DMS 273 (cell line): ENCODE data around the gene MKRN2.

Experiments
- DNase-seq: peaks from one replicate; lab custom pipeline; 2025; ENCODE audit not compliant: unreplicated experiment; lab: John Stamatoyannopoulos, UW

MKRN2 gene

DNA sequence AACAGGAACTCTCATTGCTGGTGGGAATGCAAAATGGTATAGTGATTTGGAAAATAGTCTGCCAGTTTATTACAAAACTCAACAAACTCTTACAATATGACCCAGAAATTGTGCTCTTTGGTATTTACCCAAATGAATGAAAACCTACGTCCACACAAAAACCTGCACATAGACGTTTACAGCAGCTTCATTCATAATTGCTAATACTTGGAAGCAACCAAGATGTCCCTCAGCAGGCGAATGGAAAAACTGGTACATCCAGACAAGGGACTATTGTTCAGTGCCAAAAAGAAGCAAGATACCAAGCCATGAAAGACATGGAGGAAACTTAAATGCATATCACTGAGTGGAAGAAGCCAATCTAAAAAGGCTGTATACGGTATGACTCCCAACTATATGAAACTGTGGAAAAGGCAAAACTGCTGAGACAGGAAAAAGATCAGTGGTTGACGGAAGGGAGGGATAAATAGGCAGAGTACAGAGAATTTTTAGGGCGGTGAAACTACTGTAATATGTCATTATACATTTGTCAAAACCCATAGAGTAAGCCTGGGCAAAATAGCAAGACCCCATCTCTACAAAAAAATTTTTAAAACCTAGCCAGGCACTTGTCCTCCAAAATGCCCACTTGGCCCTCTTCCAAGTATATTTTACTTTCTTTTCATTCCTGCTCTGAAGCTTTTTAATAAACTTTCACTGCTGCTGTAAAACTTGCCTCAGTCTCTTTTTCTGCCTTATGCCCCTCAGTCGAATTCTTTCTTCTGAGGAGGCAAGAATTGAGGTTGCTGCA, 6.7 kb upstream of the MKRN2 start:
- no peak for DNase-seq

DNA sequence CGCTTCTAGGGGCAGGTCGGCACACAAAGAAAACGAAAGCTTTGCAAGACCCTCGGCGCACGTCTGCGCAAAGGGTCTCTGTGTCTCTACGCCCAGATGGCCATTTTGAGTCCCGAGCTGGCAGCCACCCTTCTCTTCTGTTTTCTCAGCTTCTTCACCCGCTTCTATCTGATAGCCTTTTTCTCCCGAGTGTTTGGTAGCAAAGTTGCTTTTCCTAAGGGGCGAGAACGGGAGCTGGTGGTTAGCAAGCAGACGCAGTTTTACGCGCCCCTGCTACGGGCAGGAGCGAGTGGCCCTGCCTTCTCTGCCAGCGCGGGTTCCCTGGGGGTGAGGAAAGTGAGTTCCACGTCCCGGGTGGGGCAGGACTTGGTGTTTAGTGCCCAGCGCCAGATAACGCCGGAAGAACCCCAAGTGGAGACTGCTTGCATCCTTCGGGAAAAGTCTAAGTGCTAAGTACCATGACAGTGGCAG, 2.9 kb upstream of the MKRN2 start:
- peak; percentile 78 for DNase-seq

DNA sequence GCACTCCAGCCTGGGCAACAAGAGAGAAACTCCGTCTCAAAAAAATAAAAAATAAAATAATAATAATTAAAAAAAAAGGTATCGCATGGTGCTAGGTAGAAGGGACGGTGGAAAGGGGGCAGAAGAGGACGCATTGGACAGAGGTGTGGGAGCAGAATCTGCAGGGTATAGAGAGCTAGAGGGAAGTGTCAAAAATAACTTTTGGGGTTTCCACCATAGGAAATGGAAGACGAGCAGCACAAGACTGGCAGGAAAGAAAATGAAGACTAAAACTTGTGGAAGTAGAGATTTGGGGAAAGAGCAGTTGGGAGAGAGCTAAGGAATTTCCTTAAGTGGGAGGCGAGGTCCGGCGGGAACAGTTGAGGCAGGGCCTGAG, 585 bp upstream of the MKRN2 start:
- no peak for DNase-seq

- DNase-seq, result peak; percentile 14
Observed at GRCh38 chr3:12557473-12558100, 700 bp downstream of the MKRN2 start.

DNA sequence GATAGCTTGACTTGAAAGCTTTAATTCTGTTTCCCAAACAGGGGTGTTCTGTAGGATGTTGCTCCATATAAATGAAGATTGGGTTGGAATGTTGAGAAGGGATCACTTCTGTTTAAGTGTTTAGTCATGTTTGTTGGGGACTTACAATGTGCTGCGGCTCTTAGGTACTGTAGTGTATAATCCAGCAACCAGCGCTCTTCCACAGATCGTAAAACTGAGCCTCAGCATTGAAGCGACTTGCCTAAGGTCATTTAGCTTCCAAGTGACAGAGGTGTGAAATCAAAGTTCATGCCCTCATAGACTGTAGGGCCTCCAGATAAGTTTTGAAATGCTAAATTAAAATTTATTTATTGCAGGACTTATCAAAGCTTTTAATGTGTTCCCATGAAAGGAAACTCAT, 1.8 kb downstream of the MKRN2 start:
- no peak for DNase-seq

DNA sequence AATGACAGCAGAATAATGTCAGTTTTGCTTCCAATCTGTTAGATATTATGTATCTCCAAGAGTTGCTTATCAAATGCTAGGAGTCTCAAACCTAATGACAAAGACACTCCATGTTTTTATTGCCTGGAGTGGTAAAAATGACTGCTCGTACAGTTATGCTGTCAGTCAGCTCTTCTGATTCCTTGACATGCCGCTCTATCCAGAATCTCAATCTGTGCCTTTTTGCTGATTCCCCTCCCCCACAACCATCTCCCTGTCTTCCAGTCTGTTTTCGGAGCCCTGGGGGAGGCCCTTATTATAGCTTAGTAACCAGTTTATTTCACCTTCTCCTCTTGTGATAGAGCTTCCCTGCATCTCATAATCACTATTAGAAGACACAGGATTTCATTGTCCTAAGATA, 2.6 kb downstream of the MKRN2 start:
- DNase-seq, result peak; percentile 28

GRCh38 chr3:12560505-12561190, 3.8 kb downstream of the MKRN2 start:
- DNase-seq, result no peak

- DNase-seq, result no peak
Observed at GRCh38 chr3:12561397-12561796, 4.5 kb downstream of the MKRN2 start.

GRCh38 chr3:12562451-12562850, 5.6 kb downstream of the MKRN2 start:
- DNase-seq, result no peak

GRCh38 chr3:12566976-12567375, 10.1 kb downstream of the MKRN2 start:
- DNase-seq, result no peak

- peak; percentile 34 for DNase-seq
Observed at GRCh38 chr3:12568747-12569146, 11.9 kb downstream of the MKRN2 start.

GRCh38 chr3:12569836-12570235, 12.9 kb downstream of the MKRN2 start:
- no peak for DNase-seq

DNA sequence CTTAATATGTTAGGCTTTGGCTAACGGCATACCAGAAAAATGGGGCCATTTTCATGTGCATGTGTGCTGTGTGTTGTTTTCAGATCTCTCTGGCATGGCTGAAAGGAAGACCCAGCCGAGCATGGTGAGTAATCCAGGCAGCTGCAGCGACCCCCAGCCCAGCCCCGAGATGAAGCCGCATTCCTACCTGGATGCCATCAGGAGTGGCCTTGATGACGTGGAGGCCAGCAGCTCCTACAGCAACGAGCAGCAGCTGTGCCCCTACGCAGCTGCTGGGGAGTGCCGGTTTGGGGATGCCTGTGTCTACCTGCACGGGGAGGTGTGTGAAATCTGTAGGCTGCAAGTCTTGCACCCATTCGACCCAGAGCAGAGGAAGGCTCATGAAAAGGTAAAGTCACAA, 15.1 kb downstream of the MKRN2 start:
- no peak for DNase-seq

DNA sequence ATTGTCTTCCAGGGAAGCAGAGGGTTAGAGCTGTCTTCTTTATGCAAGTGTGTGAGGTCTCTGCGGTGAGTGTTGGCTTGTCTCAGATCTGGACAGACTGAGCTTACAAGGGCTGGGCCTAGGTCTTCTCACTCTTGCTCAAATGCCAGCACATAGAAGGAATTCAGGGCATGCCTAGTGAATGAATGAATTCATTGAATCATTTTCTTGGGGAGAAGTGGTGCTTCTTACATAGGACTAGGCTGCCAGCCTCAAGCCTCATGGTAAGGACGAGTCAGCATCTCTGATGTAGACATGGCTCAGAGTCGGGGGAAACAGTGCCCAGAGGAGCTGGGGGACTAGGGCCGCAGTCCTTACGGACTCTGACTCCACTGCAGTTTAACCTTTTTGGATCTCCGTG, 17.2 kb downstream of the MKRN2 start:
- no peak for DNase-seq

DNA sequence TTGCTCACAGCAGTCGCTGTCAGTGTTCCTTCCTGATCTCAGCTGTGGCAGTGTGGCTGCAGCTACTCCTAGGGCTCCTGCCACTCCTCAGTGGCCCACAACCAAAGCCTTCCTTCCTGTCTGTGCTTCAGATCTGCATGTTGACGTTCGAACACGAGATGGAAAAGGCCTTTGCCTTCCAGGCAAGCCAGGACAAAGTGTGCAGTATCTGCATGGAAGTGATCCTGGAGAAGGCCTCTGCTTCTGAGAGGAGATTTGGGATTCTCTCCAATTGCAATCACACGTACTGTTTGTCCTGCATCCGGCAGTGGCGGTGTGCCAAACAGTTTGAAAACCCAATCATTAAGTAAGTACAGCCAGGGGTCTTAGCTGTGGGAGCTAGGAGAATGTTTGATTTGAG, 17.8 kb downstream of the MKRN2 start:
- no peak for DNase-seq

DNA sequence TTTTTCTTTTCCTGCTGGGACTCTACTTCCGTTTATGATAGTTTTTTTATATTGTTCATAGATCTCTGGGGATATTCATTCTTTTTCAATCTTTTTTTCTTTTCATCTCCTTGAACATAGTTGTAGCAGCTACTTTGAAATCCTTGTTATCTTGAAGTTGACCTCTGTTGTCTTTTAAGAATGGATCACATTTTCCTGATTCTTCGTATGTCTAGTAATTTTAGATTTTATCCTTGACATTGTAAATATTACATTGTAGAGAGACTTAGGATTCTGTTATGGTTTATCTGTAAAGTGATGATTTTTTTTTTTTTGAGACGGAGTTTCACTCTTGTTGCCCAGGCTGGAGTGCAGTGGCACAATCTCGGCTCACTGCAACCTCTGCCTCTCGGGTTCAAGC, 20.5 kb downstream of the MKRN2 start:
- no peak for DNase-seq

DNA sequence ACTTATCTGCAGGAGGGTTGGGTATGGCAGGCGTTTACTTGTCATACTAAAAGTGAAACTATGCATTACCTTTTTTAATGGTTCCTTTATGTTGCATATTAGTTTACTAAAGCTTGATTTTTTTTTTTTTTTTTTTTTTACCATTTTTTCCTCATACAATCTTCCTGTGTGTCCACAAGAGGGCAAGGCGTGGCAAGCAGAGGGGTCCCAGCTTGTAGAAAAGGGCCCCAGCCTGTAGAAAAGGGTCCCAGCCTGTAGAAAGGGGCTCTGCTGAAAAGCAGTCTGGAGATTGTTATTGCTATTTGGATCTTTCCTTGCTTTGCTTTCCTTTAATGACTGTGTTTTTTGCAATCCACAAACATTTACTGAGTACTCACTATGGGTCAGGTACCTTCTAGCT, 21.9 kb downstream of the MKRN2 start:
- no peak for DNase-seq

GRCh38 chr3:12579456-12579855, 22.6 kb downstream of the MKRN2 start:
- no peak for DNase-seq

- DNase-seq, result no peak
Observed at GRCh38 chr3:12579905-12580304, 23.0 kb downstream of the MKRN2 start.

DNA sequence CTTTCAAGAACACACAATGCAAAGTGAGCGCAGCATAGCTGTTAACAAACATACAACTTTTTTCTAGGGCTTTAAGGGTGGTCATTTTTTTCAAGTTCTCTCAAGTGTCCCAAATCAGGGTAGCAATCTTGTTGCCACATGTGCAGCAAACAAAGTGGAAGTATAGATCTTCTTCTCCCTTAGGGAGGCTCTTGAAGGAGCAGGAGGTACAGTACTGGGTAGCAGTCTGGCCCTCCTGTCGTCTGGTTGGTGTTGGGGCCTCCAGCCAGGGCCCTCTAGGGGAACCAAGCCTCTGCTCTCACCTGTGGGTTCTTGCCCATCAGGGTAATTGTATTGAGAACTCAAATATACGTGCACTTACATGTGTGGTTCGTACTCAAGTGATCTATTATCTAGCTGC, 25.8 kb downstream of the MKRN2 start:
- no peak for DNase-seq

GRCh38 chr3:12583280-12583679, 26.4 kb downstream of the MKRN2 start:
- no peak for DNase-seq

DNA sequence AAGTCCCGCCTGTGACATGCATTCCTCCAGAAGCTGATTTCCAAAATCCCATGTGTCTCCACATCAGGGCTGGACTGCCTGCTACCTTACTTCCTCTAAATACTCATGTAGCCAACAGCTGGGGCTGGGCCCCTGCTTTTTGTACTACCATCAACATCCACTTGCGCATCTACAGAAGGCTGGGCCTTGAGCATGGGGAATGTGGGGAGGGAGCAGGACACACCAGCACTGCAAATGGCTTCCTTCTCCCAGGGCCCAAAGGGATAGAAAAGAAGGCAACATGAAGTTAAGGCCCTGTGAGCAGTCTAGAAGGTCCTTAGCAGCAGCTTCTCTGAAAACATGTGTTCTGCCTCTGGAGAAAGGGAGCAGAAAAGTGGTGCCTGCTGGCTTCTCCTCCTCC, 27.2 kb downstream of the MKRN2 start:
- no peak for DNase-seq
